Ovary (tissue), 3 donors: ENCODE results near the gene LRRC51.

ENCODE experiments used
- EP300 ChIP-seq: sonication (generic); formaldehyde crosslinking; IDR thresholded peaks from one replicate; pipeline ENCODE4 v1.6.1; 2017; ENCODE audit warnings: antibody characterized with exemption
- TF ChIP-seq, protein P1 (sequence below), 3 donors: fragments of 450-650 bp in 2 of 3; fragments of 200-600 bp in 1 of 3; IDR thresholded peaks; one replicate each; pipeline versions ENCODE4 v1.5.1 to v1.8.0; 2016 to 2022; ENCODE audit warnings: antibody characterized with exemption in 3 of 3, mild to moderate bottlenecking in 1 of 3
- donor health status: DM: no; HTN: no; CAD: no.

DNA sequence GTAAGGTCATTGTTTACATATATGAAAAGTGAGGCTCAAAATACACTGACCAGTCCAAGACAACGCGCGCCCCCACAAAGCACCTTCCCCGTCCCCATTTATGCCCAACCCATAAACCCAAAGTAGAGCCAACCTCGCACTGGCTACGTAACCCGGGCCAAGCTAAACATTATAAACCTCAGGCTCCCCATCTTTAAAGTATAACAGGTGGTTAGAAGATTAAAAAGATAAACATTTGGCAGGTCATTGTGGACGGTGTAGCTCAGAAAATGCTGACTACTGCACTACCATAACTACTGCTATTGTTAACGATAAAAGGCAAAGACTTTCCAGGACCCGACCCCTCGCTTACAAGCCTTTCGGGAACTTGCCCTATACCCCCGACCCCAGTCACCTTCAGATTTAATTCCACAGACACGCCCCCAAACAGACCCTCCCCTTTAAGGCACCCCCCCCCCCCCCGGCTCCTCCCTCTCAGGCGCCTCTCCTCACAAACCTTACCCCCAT is 778 bp upstream of the LRRC51 start:
- TF ChIP-seq, protein P1, sequence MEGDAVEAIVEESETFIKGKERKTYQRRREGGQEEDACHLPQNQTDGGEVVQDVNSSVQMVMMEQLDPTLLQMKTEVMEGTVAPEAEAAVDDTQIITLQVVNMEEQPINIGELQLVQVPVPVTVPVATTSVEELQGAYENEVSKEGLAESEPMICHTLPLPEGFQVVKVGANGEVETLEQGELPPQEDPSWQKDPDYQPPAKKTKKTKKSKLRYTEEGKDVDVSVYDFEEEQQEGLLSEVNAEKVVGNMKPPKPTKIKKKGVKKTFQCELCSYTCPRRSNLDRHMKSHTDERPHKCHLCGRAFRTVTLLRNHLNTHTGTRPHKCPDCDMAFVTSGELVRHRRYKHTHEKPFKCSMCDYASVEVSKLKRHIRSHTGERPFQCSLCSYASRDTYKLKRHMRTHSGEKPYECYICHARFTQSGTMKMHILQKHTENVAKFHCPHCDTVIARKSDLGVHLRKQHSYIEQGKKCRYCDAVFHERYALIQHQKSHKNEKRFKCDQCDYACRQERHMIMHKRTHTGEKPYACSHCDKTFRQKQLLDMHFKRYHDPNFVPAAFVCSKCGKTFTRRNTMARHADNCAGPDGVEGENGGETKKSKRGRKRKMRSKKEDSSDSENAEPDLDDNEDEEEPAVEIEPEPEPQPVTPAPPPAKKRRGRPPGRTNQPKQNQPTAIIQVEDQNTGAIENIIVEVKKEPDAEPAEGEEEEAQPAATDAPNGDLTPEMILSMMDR (IDR thresholded peaks at IDR 0.05): no peak
- TF ChIP-seq EP300: no peak
